MV-4-11 (cell line): ENCODE results near the gene KRTAP10-11.
"Not testable (repeated sequence)": the region's sequence is repeated elsewhere in the genome, so short reads cannot be mapped to it uniquely, and the experiment has no call there.

Experiments
- DNase-seq: peaks from one replicate; lab custom pipeline; 2025; lab: John Stamatoyannopoulos, UW

KRTAP10-11 gene

DNA sequence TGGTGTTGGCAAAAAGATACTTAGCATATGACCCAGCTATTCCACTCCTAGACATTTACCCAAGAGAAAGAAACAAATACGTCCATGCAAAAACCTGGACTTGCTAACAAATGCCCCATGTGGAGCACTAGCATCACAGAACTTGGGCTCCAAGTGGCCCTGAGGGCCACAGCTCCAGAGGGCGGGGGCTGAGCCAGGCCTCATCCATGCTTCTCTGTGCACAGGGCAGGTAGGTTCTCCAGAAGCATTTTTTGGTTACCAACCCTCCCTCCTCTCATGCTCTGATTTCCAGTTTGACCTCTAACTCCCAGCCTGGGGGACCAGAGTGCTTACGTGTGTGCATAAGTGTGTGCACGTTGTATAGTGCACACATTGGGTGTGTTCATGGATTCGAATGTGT, 18.5 kb downstream of the KRTAP10-11 start:
- DNase-seq, result no peak

GRCh38 chr21:44666401-44667320, 20.4 kb downstream of the KRTAP10-11 start, which contains the start of gene KRTAP12-2:
KRTAP12-2 (minus strand) TSS chr21:44666927; CDS start chr21:44666886, 41 bp downstream.
- DNase-seq, result no peak

DNA sequence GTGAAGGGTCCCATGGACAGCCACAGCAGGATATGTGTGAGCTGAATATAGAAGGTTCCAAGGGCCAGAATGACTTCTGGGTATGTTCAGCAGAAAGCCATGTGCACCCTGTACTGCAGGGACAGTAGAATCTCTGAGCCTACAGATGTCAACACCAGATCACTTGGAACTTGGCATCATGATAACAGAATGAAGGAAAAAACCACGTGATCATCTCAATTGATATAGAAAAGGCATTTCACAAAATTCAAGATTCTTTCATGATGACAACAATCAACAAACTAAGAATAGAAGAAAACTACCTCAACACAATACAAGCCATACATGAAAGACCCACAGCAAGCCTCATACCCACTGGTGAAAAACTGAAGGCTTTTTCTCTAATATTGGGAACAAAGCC, 21.4 kb downstream of the KRTAP10-11 start:
- DNase-seq, result no peak

- no peak for DNase-seq
These were observed 24.6 kb downstream of the KRTAP10-11 start for GRCh38 chr21:44670642-44671432.

DNA sequence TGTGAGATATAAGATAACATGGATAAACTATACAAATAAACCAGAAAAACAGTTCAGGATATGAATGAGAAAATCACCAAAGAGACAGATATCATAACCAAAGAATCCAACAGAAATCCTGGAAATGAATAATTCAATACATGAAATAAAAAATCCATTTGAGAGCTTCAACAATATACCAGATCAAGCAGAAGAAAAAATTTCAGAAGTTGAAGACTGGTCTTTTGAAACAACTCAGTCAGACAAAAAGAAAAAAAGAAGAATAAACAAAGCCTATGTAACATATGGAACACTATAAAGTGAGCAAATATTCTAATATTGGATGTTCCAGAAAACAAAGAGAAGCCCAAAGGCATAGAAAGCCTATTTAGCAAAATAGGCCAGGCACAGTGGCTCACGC, 25.7 kb downstream of the KRTAP10-11 start:
- DNase-seq, result no peak

DNA sequence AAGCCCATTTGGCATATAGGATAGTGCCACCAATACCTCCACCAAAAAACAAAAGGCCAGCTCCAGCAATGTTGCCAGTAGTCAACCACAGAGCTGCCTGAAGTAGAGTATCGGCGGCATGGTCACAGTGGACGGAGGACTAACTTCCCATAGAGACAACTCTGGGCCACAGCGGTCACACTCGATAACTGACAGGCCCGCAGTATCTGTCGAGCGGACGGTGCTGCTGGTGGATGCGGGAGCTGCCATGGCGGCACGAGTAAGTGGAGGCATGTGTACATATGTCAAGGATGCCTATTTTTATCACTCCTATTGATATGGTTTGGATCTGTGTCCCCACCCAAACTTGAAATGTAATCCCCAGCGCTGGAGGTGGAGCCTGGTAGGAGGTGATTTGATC, 31.7 kb downstream of the KRTAP10-11 start:
- no peak for DNase-seq

- no peak for DNase-seq
These were observed 34.9 kb downstream of the KRTAP10-11 start for GRCh38 chr21:44681152-44681551.

DNA sequence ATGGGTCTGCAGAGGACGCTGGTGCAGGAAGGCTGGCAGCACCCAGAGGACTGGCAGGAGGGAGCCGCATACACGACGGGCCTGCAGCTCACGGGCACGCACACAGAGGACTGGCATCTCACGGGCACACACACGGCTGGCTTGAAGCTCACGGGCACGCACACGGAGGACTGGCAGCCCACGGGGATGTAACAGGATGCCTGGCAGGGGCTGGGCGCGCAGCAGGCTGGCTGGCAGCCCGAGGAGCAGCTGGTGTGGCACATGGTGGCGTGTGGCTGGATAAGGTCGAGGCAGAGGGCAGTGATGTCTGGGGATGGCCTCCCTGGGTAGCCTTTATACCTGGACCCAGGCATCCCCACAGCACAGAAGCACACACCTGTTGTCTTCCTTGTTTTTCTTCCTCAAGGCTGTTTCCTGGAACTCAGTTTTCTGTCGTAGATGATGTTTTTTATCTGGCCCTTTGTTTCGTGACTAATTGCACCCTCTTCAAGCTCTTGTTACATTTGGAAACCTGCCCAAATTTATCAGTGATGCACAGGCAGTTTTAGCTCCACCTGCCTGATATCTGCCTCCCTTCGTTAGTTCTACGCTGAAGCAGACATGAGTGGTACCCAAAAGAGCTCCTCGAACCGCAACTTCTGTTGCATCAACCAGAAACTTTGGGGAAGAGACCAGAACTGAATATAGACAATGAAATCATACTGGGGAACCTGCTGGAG, 35.8 kb downstream of the KRTAP10-11 start, which contains the start of gene KRTAP12-1:
TSS of gene KRTAP12-1 (minus strand) at position 303 of the 719 bp plus-strand sequence. CDS start at position 263, 40 bp downstream.
- no peak for DNase-seq

GRCh38 chr21:44682580-44683151, 36.5 kb downstream of the KRTAP10-11 start:
- DNase-seq, result no peak

DNA sequence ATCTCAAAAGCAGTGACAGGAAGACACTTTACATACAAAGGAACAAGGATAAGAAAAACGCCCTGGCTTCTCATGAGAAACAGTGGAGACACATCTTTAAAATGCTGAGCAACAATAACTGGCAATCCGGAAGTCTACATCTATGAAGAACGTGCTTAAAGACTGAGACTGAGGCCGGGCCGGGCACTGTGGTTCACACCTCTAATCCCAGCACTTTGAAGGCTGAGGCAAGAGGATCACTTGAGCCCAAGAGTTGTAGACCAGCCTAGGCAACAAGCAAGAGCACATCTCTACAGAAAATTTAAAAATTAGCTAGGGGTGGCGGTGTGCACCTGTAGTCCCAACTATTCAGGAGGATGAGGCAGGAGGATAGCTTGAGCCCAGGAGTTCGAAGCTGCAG, 37.9 kb downstream of the KRTAP10-11 start:
- no peak for DNase-seq

GRCh38 chr21:44684483-44684882, 38.3 kb downstream of the KRTAP10-11 start:
- no peak for DNase-seq

DNA sequence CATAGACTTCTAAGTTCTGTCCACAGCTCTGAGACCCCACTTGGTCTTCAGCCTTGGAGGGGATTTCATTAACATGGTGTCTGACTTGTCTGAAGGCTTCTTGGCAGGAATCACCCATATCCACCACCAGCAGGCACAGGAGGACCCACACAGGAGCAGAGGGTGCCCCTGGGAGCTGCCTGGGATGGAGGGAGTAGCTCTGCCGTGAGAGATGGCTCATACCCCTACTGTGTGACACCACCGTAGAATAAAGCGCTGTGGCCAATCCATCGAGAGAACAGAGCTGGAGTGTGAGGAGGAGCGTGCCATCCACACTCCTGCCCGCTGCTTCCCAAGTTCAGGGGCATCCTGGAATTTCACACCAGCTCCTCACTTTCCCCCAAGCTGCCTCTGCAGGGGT, 38.8 kb downstream of the KRTAP10-11 start:
- DNase-seq, result not testable (repeated sequence)

GRCh38 chr21:44686000-44686781, 40.0 kb downstream of the KRTAP10-11 start:
- DNase-seq, result no peak

GRCh38 chr21:44686843-44687561, 40.8 kb downstream of the KRTAP10-11 start:
- no peak for DNase-seq

DNA sequence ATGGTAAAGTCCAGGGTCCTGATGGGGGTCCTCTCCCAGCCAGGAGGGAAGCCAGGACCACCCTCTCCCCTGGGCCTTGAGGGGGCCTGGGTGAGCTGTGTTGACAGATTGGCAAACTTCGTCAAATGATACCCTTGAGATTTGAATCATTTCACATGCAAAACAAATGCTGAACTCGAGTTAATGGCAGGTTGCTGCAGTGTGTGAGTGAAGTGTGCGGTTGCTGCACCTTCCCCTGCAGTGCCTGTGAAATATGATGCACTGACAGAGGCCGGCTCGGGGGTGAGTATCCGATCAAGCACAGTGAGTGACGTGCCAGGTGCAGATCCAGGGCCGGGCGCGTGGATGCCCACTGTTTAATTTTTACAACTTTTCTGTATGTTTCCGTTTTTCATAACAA, 41.5 kb downstream of the KRTAP10-11 start:
- no peak for DNase-seq

DNA sequence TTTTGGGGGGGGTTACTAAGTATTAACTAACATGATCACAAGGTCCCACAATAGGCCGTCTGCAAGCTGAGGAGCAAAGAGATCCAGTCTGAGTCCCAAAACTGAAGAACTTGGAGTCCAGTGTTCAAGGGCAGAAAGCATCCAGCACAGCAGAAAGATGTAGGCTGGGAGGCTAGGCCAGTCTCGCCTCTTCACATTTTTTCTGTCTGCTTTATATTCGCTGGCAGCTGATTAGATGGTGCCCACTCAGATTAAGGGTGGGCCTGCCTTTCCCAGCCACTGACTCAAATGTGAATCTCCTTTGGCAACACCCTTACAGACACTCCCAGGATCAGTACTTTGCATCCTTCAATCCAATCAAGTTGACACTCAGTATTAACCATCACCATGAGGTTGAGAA, 43.5 kb downstream of the KRTAP10-11 start:
- DNase-seq, result not testable (repeated sequence)

GRCh38 chr21:44691686-44692085, 45.5 kb downstream of the KRTAP10-11 start:
- DNase-seq, result no peak

GRCh38 chr21:44692798-44693512, 46.7 kb downstream of the KRTAP10-11 start:
- DNase-seq, result no peak

DNA sequence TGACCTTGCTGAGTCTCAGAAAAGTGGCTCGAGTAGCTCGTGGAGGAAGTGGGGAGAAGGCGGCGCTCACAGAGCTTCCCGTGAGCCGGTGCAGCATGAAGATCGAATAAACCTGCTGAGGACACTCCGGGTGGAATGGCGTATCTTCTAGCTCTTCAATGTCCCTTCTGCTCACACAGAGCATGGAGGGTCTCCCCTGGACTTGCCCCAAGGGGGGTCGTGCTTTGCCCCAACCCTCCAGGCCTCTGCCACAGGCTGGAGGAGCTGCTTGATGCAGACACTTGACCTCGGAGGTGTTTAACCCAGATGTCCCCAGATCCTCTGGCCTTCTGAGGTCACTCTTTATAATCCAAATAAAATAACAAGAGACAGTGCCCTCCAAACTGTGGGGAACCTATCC, 48.6 kb downstream of the KRTAP10-11 start:
- DNase-seq, result no peak

DNA sequence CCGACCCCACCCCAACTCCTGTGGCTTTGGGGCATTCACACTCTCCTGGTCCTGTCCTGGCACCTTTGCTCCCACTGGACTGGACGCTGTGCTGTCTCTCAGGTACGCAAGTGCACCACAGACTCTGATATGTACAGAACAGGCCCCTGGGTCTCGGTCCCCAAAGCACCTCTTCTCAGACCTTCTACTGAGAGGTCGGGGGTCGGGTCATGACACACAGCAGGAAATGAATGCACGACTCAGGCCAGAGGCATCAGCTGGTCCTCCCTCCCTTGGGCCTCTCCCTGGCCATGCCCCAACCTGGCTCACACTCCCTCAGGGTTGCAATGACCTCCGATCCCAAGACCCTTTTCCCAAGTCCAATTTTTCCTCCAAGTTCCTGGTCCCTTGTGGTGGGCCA, 49.0 kb downstream of the KRTAP10-11 start:
- no peak for DNase-seq
